ENCODE results near the gene KDM4B.

GRCh38 chr19:5149932-5150901 is 181.3 kb downstream of the KDM4B start:
- no peak for TF ChIP-seq CTCF (IDR thresholded peaks at IDR 0.05)
- TF ChIP-seq POLR2A (IDR thresholded peaks at IDR 0.05) = no peak

All from gastroesophageal sphincter (tissue), 3 donors.